Measurements from ENCODE around the gene ANAPC2.

ANAPC2 gene

GRCh38 chr9:137161558-137162486, 26.5 kb downstream of the ANAPC2 start:
- no peak for DNase-seq (ENCODE audit: low read depth)

GRCh38 chr9:137160716-137161557, 27.4 kb downstream of the ANAPC2 start:
- DNase-seq (ENCODE audit: low read depth) = no peak

GRCh38 chr9:137160054-137160425, 28.3 kb downstream of the ANAPC2 start:
- no peak for DNase-seq (ENCODE audit: low read depth)

- no peak for DNase-seq (ENCODE audit: low read depth)
Measured at GRCh38 chr9:137159105-137160053, 29.0 kb downstream of the ANAPC2 start.

- DNase-seq (ENCODE audit: low read depth) = no peak
Measured at GRCh38 chr9:137158625-137159024, 29.7 kb downstream of the ANAPC2 start.

GRCh38 chr9:137157618-137158415, 30.5 kb downstream of the ANAPC2 start:
- no peak for DNase-seq (ENCODE audit: low read depth)

- DNase-seq (ENCODE audit: low read depth) = peak; percentile 35
Measured at GRCh38 chr9:137156567-137157375, 31.6 kb downstream of the ANAPC2 start.

- DNase-seq (ENCODE audit: low read depth) = no peak
Measured at GRCh38 chr9:137152844-137153405, 35.4 kb downstream of the ANAPC2 start.

GRCh38 chr9:137150617-137151457, 37.5 kb downstream of the ANAPC2 start:
- DNase-seq (ENCODE audit: low read depth) = no peak

GRCh38 chr9:137149942-137150616, 38.3 kb downstream of the ANAPC2 start:
- DNase-seq (ENCODE audit: low read depth) = no peak

GRCh38 chr9:137149363-137149762, 39.0 kb downstream of the ANAPC2 start:
- DNase-seq (ENCODE audit: low read depth) = no peak

GRCh38 chr9:137148661-137149060, 39.7 kb downstream of the ANAPC2 start:
- DNase-seq (ENCODE audit: low read depth) = no peak

GRCh38 chr9:137148242-137148641, 40.1 kb downstream of the ANAPC2 start:
- DNase-seq (ENCODE audit: low read depth) = no peak

- DNase-seq (ENCODE audit: low read depth) = no peak
Measured at GRCh38 chr9:137147793-137148160, 40.6 kb downstream of the ANAPC2 start.

GRCh38 chr9:137147091-137147792, 41.1 kb downstream of the ANAPC2 start:
- no peak for DNase-seq (ENCODE audit: low read depth)

- DNase-seq (ENCODE audit: low read depth) = no peak
Measured at GRCh38 chr9:137146527-137146918, 41.8 kb downstream of the ANAPC2 start.

GRCh38 chr9:137145731-137146526, 42.4 kb downstream of the ANAPC2 start:
- DNase-seq (ENCODE audit: low read depth) = no peak

Measured in activated gamma-delta T cell treated with anti-CD3 and anti-CD28 coated beads, Interleukin-2, amount 50 U/mL, for 16 hours (primary cell).